Adrenal gland (tissue), 12 donors: Measurements from ENCODE around the gene ULBP3. TPM values are rescaled to one million over a fixed set of nuclear protein-coding genes. Genes with fewer than 3 reads are reported as not detected.

ENCODE experiments used
- polyA plus RNA-seq, 3 donors: library from polyadenylated mRNA; stranded (reverse); fragments of 200-250 nt in 2 of 3; fragments of 350-450 nt in 1 of 3; fragmentation: Illumina TruSeq in 1 of 3; extraction: RNeasy Lipid Tissue Mini Kit (QIAGEN cat#74804) in 1 of 3; gene quantifications; one replicate each; pipeline ENCODE4 v1.2.3, GENCODE V29; 2013 to 2014
- total RNA-seq, 9 donors: library from RNA; depleted of rRNA in 4 of 9; stranded (reverse); fragments of >200 nt in 4 of 9; fragments of 120-200 nt in 1 of 9; fragmentation: NEBNext Ultra II Directional in 1 of 9; extraction: Animal tissue kit (Norgen Biotek cat#: 25700) in 1 of 9; gene quantifications; one replicate each; pipeline versions ENCODE4 v1.1.0 to v1.2.4, GENCODE V29; 2013 to 2023
- donor health status: healthy with polysubstance abuse.
- donor health status: Bipolar disorder and iron deficiency.
- donor health status: DM: yes; HTN: yes; CAD: no.
- donor health status: DM: no; HTN: no; CAD: no.
- donor health status: DM: no; HTN: no; CAD: no.
- donor health status: DM: yes; HTN: yes; CAD: no.

The ULBP3 gene
- total and polyA plus RNA-seq, 12 donors: 0.17 to 15.6 (median 5.1) TPM

Other genes starting within 250 kb of the ULBP3 start
- 10 to 100 TPM in 8 of 9 donors, 1 to 10 TPM in 1; 7.8 to 59.9 (median 44.0) TPM for gene LRP11, start 204.8 kb downstream of the ULBP3 start, total RNA-seq
- gene LRP11, start 204.8 kb downstream of the ULBP3 start, polyA plus RNA-seq: 10 to 100 TPM in 1 of 3 donors, 1 to 10 TPM in 2; 2.6 to 65.1 (median 9.7) TPM
- 1 to 10 TPM in 5 of 9 donors, under 1 TPM in 3, not detected in 1; 0.17 to 9.2 (median 1.1) TPM for gene RAET1E, start 171.0 kb downstream of the ULBP3 start, total RNA-seq
- gene RAET1E, start 171.0 kb downstream of the ULBP3 start, polyA plus RNA-seq: 1 to 10 TPM in 1 of 3 donors, under 1 TPM in 2; 0.30 to 2.8 (median 0.32) TPM
- gene RAET1G, start 146.0 kb downstream of the ULBP3 start, total RNA-seq: 10 to 100 TPM in 5 of 9 donors, 1 to 10 TPM in 3, under 1 TPM in 1; 0.22 to 29.8 (median 11.6) TPM
- gene RAET1G, start 146.0 kb downstream of the ULBP3 start, polyA plus RNA-seq: 10 to 100 TPM in 2 of 3 donors, 1 to 10 TPM in 1; 3.1 to 40.7 (median 11.5) TPM
- gene ULBP2, start 127.1 kb downstream of the ULBP3 start, total RNA-seq: 1 to 10 TPM in 1 of 9 donors, under 1 TPM in 6, not detected in 2; 0.35 to 1.8 (median 0.54) TPM
- gene ULBP2, start 127.1 kb downstream of the ULBP3 start, polyA plus RNA-seq: 1 to 10 TPM in 1 of 3 donors, under 1 TPM in 2; 0.16 to 1.7 (median 0.30) TPM
- gene ULBP1, start 105.2 kb downstream of the ULBP3 start, total RNA-seq: under 1 TPM in 6 of 9 donors, not detected in 3; 0.06 to 0.68 (median 0.28) TPM
- under 1 TPM in 2 of 3 donors, not detected in 1; 0.03 to 0.88 TPM for gene ULBP1, start 105.2 kb downstream of the ULBP3 start, polyA plus RNA-seq
- gene RAET1L, start 43.6 kb downstream of the ULBP3 start, total RNA-seq: not detected
- not detected for gene RAET1L, start 43.6 kb downstream of the ULBP3 start, polyA plus RNA-seq
- gene PPP1R14C, start 73.9 kb upstream of the ULBP3 start, total RNA-seq: under 1 TPM in 4 of 9 donors, not detected in 5; 0.11 to 0.27 (median 0.16) TPM
- under 1 TPM; 0.13 to 0.46 (median 0.32) TPM for gene PPP1R14C, start 73.9 kb upstream of the ULBP3 start, polyA plus RNA-seq